Tibial artery (tissue), 4 donors: ENCODE results near the gene NUCB1.

Experiments used
- DNase-seq, 2 donors: peaks; one replicate each; pipeline ENCODE4 v3.0.0-alpha.2; 2019
- H3K27ac ChIP-seq, 2 donors: fragments of 200-600 bp; sonication (generic) in 1 of 2; 1 replicate in 1 of 2; 2 replicates in 1 of 2; pipeline ENCODE4 v1.5.1; 2018 to 2019; ENCODE audit warnings: mild to moderate bottlenecking in 1 of 2
- H3K27me3 ChIP-seq, 2 donors: fragments of 200-600 bp; sonication (generic) in 1 of 2; one replicate each; pipeline versions ENCODE4 v1.5.1 to v1.6.0; 2016 to 2019
- H3K36me3 ChIP-seq, 3 donors: fragments of 200-600 bp; sonication (generic) in 2 of 3; one replicate each; pipeline ENCODE4 v1.5.1; 2016 to 2019; ENCODE audit warnings: mild to moderate bottlenecking in 2 of 3
- H3K4me1 ChIP-seq, 4 donors: fragments of 200-600 bp; sonication (generic) in 2 of 4; 1 replicate in 3 of 4; 2 replicates in 1 of 4; pipeline ENCODE4 v1.5.1; 2016 to 2019
- H3K4me3 ChIP-seq, 2 donors: fragments of 200-600 bp; sonication (generic) in 1 of 2; 1 replicate in 1 of 2; 2 replicates in 1 of 2; pipeline ENCODE4 v1.5.1; 2018 to 2019; ENCODE audit warnings: mild to moderate bottlenecking in 2 of 2
- H3K9me3 ChIP-seq, 3 donors: fragments of 200-600 bp; sonication (generic) in 1 of 3; one replicate each; pipeline ENCODE4 v1.5.1; 2016 to 2019
- intact Hi-C: fragments of 100-400 bp; cut with DNase I; formaldehyde crosslinking; loops from one replicate; pipeline ENCODE4 v1.15.0; 2023; ENCODE audit warnings: low total_unique reads
- TF ChIP-seq, protein P1 (sequence below), 2 experiments: fragments of 200-600 bp in 1 of 2; fragments of 450-650 bp in 1 of 2; IDR thresholded peaks; one replicate each; pipeline ENCODE4 v1.5.1; 2017 to 2019; ENCODE audit warnings: antibody characterized with exemption in 2 of 2, mild to moderate bottlenecking in 1 of 2, moderate library complexity in 1 of 2

Gene NUCB1

GRCh38 chr19:48858984-48859710, 41.0 kb upstream of the NUCB1 start:
- intact Hi-C loops: no loop called here
- H3K4me3 ChIP-seq: no peak overlapping the region

DNA sequence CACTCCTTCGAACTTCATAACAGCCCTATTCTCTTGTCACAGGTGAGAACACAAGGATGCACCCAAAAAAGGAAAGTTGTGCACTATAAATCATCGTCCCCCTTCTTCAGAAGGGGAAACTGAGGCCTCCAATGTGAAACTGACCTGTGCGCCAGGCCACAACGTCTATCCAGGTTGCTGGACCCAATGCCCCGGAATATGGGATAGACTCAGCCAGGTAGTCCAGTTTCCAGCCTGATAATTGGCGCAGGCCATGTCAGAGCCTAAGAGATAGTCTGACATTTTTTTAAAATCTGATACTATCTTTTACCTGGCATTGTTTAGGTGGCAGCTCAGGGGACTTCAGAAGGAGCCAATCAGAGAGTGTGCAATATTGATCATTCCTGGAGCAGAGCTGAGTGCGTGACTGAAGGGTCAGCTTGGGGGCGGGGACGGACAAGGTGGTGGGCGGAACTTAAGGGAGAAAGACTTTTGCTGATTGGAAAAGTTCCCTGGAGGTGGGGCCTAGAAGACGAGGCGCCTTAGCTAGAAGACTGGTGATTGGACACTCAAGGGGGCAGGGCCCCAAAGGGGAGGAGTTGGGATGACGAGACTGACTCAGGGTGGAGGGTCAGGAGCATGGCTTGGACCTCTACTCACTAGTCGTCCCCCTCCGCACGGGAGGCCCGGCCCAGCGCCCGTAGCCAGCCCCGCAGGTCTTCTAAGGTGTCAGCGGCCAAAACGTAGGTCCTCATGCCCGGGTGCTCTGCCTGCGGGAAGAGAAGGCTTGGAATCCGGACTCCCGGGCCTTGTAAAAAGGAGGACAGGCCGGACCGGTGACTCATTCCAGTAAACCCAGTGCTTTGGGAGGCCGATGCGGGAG, 40.2 kb upstream of the NUCB1 start:
- no peak for DNase-seq
- no peaks in the 10 kb centered on the region for H3K4me1 ChIP-seq

More at GRCh38 chr19:48858984-48859710, 41.0 kb upstream of the NUCB1 start:
- DNase-seq: no peak
- Histone ChIP-seq H3K4me1 (no peaks in the 10 kb centered on the region), H3K36me3 (peaks cover 0 to 33% (median 4%) of the 10 kb centered on the region in 3 donors), H3K9me3 (no peaks in the 10 kb centered on the region), H3K27me3 (no peaks in the 10 kb centered on the region), H3K27ac (no peak overlapping the region)
- TF ChIP-seq, protein P1, sequence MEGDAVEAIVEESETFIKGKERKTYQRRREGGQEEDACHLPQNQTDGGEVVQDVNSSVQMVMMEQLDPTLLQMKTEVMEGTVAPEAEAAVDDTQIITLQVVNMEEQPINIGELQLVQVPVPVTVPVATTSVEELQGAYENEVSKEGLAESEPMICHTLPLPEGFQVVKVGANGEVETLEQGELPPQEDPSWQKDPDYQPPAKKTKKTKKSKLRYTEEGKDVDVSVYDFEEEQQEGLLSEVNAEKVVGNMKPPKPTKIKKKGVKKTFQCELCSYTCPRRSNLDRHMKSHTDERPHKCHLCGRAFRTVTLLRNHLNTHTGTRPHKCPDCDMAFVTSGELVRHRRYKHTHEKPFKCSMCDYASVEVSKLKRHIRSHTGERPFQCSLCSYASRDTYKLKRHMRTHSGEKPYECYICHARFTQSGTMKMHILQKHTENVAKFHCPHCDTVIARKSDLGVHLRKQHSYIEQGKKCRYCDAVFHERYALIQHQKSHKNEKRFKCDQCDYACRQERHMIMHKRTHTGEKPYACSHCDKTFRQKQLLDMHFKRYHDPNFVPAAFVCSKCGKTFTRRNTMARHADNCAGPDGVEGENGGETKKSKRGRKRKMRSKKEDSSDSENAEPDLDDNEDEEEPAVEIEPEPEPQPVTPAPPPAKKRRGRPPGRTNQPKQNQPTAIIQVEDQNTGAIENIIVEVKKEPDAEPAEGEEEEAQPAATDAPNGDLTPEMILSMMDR (IDR thresholded peaks at IDR 0.05): no peak

DNA sequence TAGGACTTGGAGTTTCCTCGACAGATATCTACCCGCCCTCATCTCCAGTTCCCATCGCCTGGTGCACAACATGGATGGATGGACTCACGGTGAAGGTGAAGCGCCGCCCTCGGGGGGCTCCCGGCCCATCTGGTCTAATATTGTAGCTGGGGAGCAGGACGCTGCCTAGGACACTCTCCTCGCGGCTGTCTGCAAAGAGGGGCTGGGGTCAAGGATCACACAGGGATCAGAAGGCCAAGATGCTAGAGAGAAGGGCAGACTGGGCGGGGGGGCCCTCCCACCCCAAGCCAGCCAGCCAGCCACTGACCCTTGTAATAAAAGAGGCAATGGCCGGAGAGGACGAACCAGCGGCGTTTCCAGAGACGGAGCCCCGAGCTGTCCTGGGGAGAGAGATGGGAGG, 38.8 kb upstream of the NUCB1 start:
- peaks cover 0 to 44% (median 11%) of the 10 kb centered on the region in 3 donors for H3K36me3 ChIP-seq
- TF ChIP-seq, protein P1 (IDR thresholded peaks at IDR 0.05): no peak
- no peak overlapping the region for H3K27ac ChIP-seq
- intact Hi-C loops: no loop called here
- no peak overlapping the region for H3K4me3 ChIP-seq
- peaks cover 0 to under 1% (median 0%) of the 10 kb centered on the region in 4 donors for H3K4me1 ChIP-seq
- H3K9me3 ChIP-seq: no peaks in the 10 kb centered on the region
- no peak for DNase-seq
- H3K27me3 ChIP-seq: no peaks in the 10 kb centered on the region

More for the DNA sequence above, 40.2 kb upstream of the NUCB1 start:
- Histone ChIP-seq H3K9me3 (no peaks in the 10 kb centered on the region), H3K4me3 (no peak overlapping the region), H3K27me3 (no peaks in the 10 kb centered on the region), H3K27ac (no peak overlapping the region), H3K36me3 (peaks cover 0 to 37% (median 11%) of the 10 kb centered on the region in 3 donors)
- TF ChIP-seq, protein P1 (IDR thresholded peaks at IDR 0.05): no peak
- intact Hi-C loops: no loop called here

DNA sequence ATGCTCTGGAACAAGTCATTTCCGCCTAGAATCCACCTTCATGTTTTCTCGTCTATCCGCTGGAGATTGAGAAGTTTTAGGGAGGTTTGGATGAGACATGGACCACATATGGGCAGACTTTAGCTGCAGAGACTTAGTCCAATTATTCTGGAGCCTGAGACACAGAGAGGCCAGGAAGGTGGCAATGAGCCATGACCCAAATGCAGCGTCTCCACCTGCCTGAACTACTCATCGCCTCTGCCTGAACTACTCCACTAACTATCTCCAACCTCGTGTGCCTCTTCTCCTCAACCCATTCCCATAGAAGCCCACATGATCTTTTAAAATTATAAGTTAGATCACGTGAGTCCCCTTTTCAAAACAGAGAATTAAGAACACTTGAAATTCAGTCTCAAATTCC, 37.3 kb upstream of the NUCB1 start:
- Histone ChIP-seq H3K36me3 (peaks cover 0 to 44% (median 11%) of the 10 kb centered on the region in 3 donors), H3K27me3 (no peaks in the 10 kb centered on the region), H3K9me3 (no peaks in the 10 kb centered on the region), H3K4me1 (peaks cover 5 to 15% (median 11%) of the 10 kb centered on the region in 4 donors), H3K4me3 (no peak overlapping the region), H3K27ac (no peak overlapping the region)
- intact Hi-C loops: no loop called here
- no peak for DNase-seq
- TF ChIP-seq, protein P1 (IDR thresholded peaks at IDR 0.05): no peak

DNA sequence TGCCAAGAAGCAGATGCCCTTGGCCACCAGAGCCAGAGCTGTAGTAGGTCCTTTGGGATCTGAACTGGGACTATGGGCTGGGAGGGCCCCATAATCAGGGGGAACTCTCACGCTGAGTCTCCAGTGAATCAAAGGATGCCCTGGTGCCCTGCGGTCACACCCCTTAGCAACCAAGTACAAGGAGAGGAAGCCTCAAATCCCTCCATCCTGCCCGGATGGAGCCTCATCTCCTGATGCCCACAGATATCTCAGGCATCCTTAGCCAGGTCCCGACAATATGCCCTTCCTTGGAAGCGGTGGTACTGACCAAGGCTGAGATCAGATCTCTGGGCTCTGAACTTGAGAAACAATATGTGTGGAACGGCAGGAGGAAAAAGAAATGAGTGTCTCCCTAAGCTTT, 33.4 kb upstream of the NUCB1 start:
- DNase-seq: no peak
- TF ChIP-seq, protein P1 (IDR thresholded peaks at IDR 0.05): no peak
- Histone ChIP-seq H3K36me3 (peaks cover 0 to 17% (median 6%) of the 10 kb centered on the region in 3 donors), H3K9me3 (no peaks in the 10 kb centered on the region), H3K27ac (no peak overlapping the region), H3K4me1 (peaks cover 5 to 32% (median 23%) of the 10 kb centered on the region in 4 donors), H3K27me3 (no peaks in the 10 kb centered on the region), H3K4me3 (no peak overlapping the region)
- intact Hi-C loops: no loop called here
